Calu3 (cell line): ENCODE measurements around the gene SMYD4. TPM values are rescaled to one million over a fixed set of nuclear protein-coding genes. Genes with fewer than 3 reads are reported as not detected.

Source experiments
- BruUV-seq: library from RNA; stranded (reverse); fragments of 400-500 nt; replicated peaks from 2 replicates; lab custom pipeline; 2021; lab: Mats Ljungman, UMichigan
- CTCF ChIA-PET: fragments of 300-600 bp; sonication (Branson Sonifier 250); formaldehyde crosslinking; loops from one replicate; lab custom pipeline; 2022; ENCODE audit warnings: antibody characterized with exemption; lab: Charles Lee
- DNase-seq: peaks from one replicate; pipeline ENCODE4 v3.0.0; 2022
- H3K27ac Mint-ChIP-seq: one replicate; pipeline ENCODE4 v1.8.0; 2022; ENCODE audit warnings: mixed read lengths; ENCODE audit not compliant: unreplicated experiment
- H3K27me3 Mint-ChIP-seq: one replicate; pipeline ENCODE4 v1.8.0; 2022; ENCODE audit warnings: mixed read lengths; ENCODE audit not compliant: unreplicated experiment
- H3K36me3 Mint-ChIP-seq: one replicate; pipeline ENCODE4 v1.8.0; 2022; ENCODE audit warnings: mild to moderate bottlenecking, moderate library complexity, mixed read lengths; ENCODE audit not compliant: insufficient read depth, unreplicated experiment
- H3K4me1 Mint-ChIP-seq: one replicate; pipeline ENCODE4 v1.8.0; 2022; ENCODE audit warnings: mild to moderate bottlenecking, low read depth, mixed read lengths; ENCODE audit not compliant: unreplicated experiment
- H3K4me3 Mint-ChIP-seq: one replicate; pipeline ENCODE4 v1.8.0; 2022; ENCODE audit warnings: mild to moderate bottlenecking, low read depth, moderate library complexity, mixed read lengths; ENCODE audit not compliant: unreplicated experiment
- H3K9me3 Mint-ChIP-seq: one replicate; pipeline ENCODE4 v1.8.0; 2022; ENCODE audit warnings: low read depth, mixed read lengths; ENCODE audit not compliant: unreplicated experiment
- CTCF ChIP-seq: fragments of 200-600 bp; IDR thresholded peaks from one replicate; pipeline ENCODE4 v1.8.0; 2022; ENCODE audit warnings: antibody characterized with exemption; ENCODE audit not compliant: unreplicated experiment
- intact Hi-C: fragments of 100-400 bp; cut with micrococcal nuclease; formaldehyde crosslinking; loops from one replicate; pipeline ENCODE4 v1.10.0; 2022; ENCODE audit not compliant: unreplicated experiment
- total RNA-seq: library from RNA; stranded (reverse); gene quantifications from 2 replicates; pipeline ENCODE4 v1.2.3, GENCODE V29; 2022

SMYD4 gene
- total RNA-seq, 1 experiment from 2014 or later, result 20.7 TPM

DNA sequence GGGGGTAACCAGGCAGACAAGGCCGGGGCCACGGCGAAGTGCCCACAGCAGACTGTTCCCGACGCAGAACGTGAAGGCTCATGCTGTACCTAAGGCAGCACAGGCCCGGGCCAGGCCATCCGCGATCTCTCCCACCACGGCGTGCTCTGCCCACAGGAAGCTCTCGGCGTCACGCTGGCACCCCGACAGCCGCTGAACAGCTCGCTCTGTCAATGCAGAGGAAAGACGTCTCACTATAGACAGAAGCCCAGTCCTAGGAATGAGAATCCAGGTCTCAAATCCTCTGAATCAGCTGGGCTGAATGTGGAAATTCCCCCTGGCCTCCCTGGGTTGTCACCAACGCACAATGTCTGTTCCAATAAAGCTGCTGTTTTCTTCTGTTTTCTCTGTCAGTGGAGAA lies 46.4 kb downstream of the SMYD4 start:
- no TSS peak for BruUV-seq
- CTCF ChIA-PET, result interaction anchor here (1.1 to 1.3 kb wide), 4 partner anchors 17 to 114 kb away, joined by 3 to 12 read pairs (median 5); no protein-coding TSS in a partner anchor
- Mint-ChIP-seq H3K36me3 (peaks cover 7% of the 10 kb centered on the region), H3K4me1 (peaks cover 8% of the 10 kb centered on the region), H3K27me3 (no peaks in the 10 kb centered on the region), H3K4me3 (no peak overlapping the region), H3K27ac (no peak overlapping the region), H3K9me3 (no peaks in the 10 kb centered on the region)
- DNase-seq, result no peak
- intact Hi-C loops, result no loop called here
- no peak for TF ChIP-seq CTCF

DNA sequence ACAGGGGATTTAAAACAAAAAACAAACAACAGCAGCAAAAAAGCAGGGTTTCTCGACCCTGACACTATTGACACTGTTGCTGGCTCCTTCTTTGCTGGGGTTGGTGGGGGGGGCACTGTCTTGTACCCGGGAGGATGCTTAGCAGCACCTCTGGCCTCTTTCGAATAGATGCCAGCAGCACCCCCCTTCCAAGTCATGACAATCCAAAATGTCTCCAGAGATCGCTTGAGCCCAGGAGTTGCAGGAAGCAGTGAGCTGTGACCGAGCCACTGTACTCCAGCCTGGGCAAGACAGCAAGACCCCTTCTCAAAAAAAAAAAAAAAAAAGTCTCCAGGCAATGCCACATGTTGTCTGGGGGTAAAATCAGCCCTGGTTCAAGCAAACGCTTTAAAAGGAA lies 47.5 kb downstream of the SMYD4 start:
- intact Hi-C loops, result no loop called here
- H3K4me1 Mint-ChIP-seq, result peaks cover 2% of the 10 kb centered on the region
- no peaks in the 10 kb centered on the region for H3K9me3 Mint-ChIP-seq
- no peak for TF ChIP-seq CTCF
- peaks cover under 1% of the 10 kb centered on the region for H3K36me3 Mint-ChIP-seq
- CTCF ChIA-PET, result no interaction called here
- no peak for DNase-seq
- H3K27ac Mint-ChIP-seq, result no peak overlapping the region
- no TSS peak for BruUV-seq
- H3K27me3 Mint-ChIP-seq, result no peaks in the 10 kb centered on the region
- H3K4me3 Mint-ChIP-seq, result no peak overlapping the region

DNA sequence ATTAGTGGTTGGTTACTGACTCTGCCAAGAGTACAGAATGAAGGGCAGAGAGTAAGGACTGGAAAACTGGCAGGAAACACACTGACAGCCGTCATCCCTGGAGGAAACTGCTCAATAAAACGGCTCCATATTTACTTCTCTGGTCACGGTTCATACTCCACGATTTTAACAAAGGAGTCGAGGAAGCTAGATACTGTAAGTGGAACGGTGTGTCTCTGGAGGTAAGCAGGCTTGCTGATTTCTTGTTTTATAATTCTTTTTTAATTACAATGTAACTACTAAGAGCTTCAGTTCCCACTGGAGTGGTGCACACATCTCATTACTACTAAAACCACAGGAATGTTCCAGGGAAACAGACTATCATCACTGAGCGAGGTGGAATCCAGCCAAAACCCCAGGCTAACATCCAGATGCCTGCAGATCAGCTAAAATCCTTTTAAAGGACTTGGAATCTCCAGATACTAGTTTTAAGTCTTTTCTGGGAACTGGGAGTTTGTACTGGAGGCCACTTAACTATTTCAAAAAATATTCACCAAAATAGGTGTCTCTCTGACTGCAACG lies 50.1 kb downstream of the SMYD4 start:
- H3K4me3 Mint-ChIP-seq, result no peak overlapping the region
- H3K36me3 Mint-ChIP-seq, result no peaks in the 10 kb centered on the region
- H3K27me3 Mint-ChIP-seq, result no peaks in the 10 kb centered on the region
- no peaks in the 10 kb centered on the region for H3K4me1 Mint-ChIP-seq
- TF ChIP-seq CTCF, result no peak
- H3K27ac Mint-ChIP-seq, result no peak overlapping the region
- intact Hi-C loops, result no loop called here
- BruUV-seq, result no TSS peak
- no peak for DNase-seq
- H3K9me3 Mint-ChIP-seq, result no peaks in the 10 kb centered on the region
- CTCF ChIA-PET, result interaction anchor here (1.2 kb wide), 1 partner anchor 9 kb away, joined by 5 read pairs; no protein-coding TSS in a partner anchor

- Mint-ChIP-seq H3K9me3 (no peaks in the 10 kb centered on the region), H3K36me3 (peaks cover 6% of the 10 kb centered on the region), H3K4me3 (no peak overlapping the region), H3K27me3 (no peaks in the 10 kb centered on the region), H3K27ac (no peak overlapping the region), H3K4me1 (no peaks in the 10 kb centered on the region)
- intact Hi-C loops, result no loop called here
- BruUV-seq, result no TSS peak
- TF ChIP-seq CTCF, result no peak
- CTCF ChIA-PET, result no interaction called here
- no peak for DNase-seq
Measured at GRCh38 chr17:1776857-1777256, 52.8 kb downstream of the SMYD4 start.
